GM18867 (cell line): ENCODE measurements around the gene ELMO2.

Experiments
- ATAC-seq: cut with Tn5 transposase; IDR thresholded peaks from one replicate; pipeline ENCODE4 v1.9.1; 2021; ENCODE audit warnings: mild to moderate bottlenecking, moderate library complexity; ENCODE audit not compliant: unreplicated experiment

The ELMO2 gene

DNA sequence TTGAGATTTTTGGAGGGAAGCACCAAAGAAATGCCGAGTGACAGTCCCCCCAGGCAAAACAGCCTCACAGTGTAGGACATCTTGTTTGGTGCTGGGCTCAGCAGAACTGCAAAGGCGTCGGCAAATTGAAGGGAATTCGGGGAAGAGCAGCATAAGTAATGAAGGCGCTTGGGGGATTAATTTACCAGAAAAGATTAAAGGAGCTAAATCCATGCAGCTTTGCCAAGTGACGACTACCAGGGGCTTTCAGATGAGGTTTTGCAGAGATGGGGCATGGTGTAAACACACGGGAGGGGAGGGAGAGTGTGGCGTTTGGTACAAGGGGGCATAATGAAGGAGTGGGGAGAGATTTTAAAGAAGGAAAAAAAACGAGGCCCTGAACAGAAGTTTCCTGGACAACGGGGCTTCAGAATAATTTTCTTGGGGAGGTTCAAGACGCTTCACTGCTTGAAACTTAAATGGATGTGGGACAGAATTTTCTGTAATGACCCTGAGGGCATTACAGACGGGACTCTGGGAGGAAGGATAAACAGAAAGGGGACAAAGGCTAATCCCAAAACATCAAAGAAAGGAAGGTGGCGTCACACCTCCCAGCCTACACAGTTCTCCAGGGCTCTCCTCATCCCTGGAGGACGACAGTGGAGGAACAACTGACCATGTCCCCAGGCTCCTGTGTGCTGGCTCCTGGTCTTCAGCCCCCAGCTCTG is 52.8 kb downstream of the ELMO2 start:
- ATAC-seq: no peak

GRCh38 chr20:46352370-46352938 is 54.0 kb downstream of the ELMO2 start:
- ATAC-seq: no peak

DNA sequence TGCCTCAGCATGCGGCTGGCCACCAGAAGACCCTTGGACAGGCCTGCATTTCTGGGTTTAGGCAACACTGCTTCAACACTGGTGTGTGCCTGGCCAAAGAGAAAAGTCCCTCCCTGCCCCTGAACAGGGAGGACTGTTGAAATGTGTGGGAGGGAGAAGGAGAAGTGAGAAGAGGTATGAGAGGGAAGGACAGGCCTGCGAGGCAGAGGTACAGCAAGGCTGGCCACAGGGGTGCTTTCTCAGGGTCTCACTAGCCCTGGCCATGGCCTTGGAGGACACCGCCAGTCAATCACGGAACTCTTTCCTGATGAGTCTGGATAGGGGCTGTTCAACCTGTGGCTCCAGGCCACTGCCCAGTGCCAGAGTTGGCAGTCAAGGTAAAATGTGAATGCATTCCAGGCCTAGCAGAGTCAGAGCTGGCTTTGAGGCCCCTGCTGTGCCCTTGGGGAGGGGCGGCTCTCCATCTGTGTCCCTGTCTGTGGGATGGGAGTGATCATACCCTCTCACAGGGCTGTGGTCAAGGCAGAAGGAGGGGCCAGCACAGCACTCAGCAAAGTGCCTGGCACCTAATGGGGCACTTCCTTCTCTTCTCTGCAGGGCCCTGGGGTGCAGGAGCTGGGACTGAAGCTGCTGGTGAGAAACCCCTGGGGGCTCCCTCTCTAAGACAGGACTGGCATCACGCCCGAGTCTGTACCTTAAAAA is 54.9 kb downstream of the ELMO2 start:
- ATAC-seq: no peak

GRCh38 chr20:46350986-46351267 is 55.5 kb downstream of the ELMO2 start:
- ATAC-seq: no peak

DNA sequence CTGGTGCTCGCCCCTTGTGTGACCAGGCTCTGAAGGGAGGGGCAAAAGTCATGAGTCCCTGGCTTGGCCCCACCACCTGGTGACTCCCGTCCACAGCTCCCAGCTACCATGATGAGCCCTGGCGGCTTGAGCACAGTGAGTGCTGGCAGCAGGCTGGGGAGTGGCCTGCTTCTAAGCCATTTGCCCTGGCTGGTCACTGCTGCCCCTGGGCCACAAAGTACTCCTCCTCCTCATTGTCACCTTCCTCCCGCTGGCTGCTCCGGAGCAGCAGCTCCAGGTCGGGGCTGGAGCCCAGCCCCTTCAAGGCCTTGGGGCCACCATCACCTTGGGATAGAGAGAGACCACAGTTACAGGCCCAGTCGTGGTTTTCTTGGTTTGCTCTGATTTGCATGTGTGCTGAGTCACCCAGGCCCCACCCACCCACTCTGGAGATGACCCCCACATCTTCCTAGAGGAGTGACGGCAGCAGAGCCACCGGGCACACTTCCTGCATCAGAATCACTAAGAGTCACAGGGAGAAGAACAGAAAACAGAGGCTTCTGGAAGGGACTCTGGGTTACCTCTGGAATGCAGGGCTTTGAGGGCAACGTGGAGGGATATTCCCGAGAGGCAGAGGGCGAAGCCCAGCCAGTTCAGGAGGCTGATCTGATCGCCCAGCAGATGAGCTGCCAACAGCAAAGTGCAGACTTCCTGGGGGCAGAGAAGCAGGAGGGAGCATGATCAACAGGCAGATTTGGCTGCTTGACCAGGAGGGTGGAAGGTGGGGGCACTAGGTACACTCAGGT is 56.0 kb downstream of the ELMO2 start:
- peak; percentile 62 for ATAC-seq

- ATAC-seq: no peak
Observed at GRCh38 chr20:46349742-46350056, 56.7 kb downstream of the ELMO2 start.

DNA sequence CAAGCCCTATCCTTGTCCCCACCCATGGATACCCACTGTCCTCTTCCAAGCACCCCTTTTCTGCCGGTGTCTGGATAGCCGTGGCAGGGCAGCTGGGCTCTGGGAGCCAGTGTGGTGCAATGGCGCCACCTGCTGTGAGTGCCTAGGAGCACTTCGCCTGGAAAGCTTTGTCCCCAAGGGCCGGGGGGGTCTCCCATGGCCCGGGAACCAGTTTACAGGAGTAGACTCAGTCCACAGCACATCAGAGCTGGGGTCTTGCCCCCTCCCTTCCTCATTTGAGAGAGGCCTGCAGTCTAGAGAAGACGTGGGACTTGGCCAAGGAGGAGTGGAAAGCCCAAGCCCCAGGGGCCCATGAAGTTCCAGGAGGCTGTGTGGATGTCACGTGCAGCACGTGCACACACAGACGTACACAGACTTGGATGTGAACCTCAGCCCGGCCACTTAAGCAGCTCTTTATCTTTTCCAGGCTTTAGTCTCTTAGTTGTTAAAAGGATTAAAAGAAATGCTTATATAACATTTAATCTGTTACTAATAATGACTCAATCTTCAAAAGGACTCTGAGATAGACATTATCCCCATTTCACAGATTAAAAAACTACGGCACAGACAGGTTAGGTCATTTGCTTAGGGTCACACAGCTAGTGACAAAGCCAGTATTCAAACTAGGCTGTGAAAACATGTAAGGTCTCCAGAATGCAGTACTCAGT is 57.2 kb downstream of the ELMO2 start:
- ATAC-seq: no peak

- ATAC-seq: no peak
Observed at GRCh38 chr20:46347841-46348803, 58.3 kb downstream of the ELMO2 start.

DNA sequence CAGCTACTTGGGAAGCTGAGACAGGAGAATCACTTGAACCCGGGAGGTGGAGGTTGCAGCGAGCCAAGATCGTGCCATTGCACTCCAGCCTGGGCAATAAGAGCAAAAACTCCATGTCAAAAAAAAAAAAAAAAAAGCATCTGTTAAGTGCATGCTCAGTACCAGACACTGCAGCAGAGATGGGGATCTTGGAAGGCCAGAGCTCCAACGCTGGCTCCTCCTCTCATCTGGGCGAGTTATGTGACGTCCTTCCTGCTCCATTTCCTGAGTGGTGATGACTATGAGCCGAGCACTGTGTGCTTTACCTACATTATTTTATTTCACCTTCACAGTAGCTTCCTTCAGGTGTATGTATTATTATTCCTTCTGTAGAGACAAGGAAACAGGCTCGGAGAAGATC is 59.6 kb downstream of the ELMO2 start:
- ATAC-seq: no peak

DNA sequence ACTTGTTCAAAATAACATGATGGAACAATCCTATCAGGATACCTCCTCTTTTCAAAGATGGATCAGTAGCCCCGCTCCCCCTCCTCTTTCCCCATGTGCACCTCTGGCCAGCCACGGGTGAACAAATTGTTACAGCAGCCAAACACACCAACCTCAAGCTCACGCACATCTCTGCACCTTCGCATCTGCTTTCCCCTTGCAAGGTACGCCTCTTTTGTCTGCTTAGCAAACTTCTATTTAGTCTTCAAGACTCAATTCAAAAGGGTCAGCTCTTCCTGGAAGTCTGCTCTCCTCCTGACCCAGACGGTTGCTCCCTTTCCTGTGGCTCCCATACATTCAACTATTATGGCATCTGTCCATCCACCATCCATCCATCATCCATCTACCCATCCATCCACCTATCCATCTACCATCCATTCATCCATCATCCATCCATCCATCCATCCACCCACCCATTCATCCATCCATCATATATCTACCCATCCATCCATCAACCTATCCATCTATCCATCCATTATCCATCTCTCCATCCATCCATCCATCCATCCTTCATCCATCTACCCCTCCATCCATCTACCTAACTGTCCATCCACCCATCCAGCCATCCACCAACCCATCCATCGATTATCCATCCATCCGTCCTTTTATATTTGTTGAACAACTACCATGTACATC is 61.8 kb downstream of the ELMO2 start:
- no peak for ATAC-seq

DNA sequence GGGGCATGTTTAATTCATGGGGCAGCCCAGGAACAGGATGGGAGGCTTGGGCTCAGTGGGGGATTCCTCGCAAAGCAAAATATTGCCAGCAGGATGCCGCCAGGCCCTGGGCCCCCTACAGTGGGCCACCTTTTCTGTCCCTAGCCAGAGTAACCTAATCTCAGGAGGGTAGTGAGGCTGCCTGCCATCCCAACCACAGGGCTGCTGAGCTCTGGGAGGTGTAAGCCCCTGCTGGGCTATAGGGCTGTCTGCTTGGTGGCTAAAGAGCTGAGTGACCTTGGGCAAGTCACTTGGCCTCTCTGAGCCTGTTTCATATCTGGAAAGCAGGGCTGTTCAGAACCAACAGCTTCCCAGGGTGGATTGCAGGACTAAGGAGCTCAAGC is 62.4 kb downstream of the ELMO2 start:
- no peak for ATAC-seq

- ATAC-seq: no peak
Observed at GRCh38 chr20:46343348-46343974, 63.0 kb downstream of the ELMO2 start.

- no peak for ATAC-seq
Observed at GRCh38 chr20:46342451-46343347, 63.7 kb downstream of the ELMO2 start.

GRCh38 chr20:46342010-46342378 is 64.4 kb downstream of the ELMO2 start:
- no peak for ATAC-seq

DNA sequence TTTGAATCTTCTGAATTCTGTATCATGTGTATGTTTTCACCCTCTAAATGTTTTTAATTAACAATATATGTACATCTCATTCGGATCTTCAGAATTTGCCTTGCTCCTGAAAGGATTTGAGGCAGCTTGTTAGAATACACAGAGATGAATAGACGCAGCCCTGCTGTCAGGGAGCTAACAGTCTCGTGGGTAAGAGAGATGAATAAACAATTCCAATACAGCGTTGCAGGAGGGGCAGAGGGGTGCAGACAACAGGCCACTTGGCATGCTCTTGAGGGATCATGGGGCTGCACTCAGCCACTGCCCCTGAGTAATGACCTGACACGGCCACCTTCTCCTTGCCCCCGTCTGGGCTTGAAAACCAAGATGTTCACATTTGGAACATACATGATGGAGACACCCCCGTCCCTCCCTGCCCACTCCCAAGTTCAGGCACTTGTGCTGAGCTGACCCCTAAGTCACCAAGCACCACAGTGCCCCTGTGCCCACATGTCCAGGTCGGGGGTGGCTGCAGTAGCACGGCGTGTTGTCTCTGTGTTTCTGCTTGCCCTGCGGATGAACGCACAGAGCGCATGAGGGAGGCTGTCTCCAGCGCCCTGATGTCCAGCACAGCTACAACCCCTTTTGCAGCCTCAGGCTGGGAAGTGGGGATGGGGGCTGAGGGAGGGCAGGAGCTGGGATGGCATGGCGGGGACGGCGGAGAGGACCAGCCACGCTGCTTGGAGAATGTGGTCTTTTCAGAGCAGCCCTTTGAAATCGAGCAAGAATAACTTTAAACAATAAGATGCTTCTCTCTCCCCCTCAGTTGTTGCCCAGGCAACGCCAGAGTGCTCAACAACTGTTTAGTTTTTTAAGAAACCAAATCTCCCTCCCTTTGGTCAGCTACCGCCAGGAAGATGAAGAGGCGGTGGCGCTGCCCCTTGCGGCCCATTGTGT is 65.1 kb downstream of the ELMO2 start:
- no peak for ATAC-seq

DNA sequence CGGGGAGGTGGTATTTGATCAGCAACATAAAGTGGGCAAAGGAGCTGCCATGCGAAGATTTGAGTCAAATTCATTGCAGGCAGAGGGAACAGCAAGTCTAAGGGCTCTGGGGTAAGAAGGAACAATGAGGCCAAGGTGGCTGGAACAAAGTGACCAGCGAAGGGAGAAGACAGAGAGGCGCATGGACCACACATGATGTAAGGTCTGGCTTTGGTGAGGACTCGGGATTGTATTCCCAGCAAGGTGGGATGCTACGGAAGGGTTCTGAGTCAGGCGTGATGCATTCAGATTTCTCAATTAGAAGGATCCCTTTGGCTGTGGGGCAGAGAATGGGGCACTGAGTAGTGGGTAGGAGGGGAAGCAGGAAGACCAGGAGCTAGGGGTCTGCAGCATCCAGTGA is 67.4 kb downstream of the ELMO2 start:
- ATAC-seq: no peak

DNA sequence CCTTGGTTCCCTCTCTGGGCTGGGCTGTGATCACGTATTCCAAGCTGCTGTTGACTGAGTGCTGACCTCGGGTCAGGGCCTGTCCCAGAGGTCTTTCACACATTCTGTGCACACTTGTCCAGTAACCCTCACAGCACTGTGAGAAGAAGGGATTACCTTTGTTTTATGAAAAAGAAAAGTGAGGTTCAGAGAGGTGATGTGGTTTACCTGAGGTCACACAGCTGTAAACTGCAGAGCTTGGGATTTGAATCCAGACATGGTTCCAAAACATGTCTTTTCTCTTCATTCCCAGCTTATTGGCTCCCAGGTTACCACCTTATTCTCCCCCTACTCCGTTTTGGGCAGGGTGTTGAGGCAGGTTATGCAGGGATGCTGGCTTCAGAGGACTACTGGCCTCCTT is 69.7 kb downstream of the ELMO2 start:
- ATAC-seq: no peak
